Activated CD4-positive, CD25-positive, alpha-beta regulatory T cell (primary cell): ENCODE data around the gene PDE7B.
A peak's percentile ranks its signal among the peaks of the same experiment; 100 is the strongest.

Experiments
- DNase-seq, 4 experiments: peaks; one replicate each; lab custom pipeline; 2025; lab: John Stamatoyannopoulos, UW

PDE7B gene

GRCh38 chr6:135888818-135889217 is 37.3 kb downstream of the PDE7B start:
- DNase-seq = no peak

- no peak for DNase-seq
Measured at GRCh38 chr6:135890876-135891275, 39.4 kb downstream of the PDE7B start.

GRCh38 chr6:135891710-135892109 is 40.2 kb downstream of the PDE7B start:
- DNase-seq = no peak

- DNase-seq = no peak
Measured at GRCh38 chr6:135895231-135895911, 43.9 kb downstream of the PDE7B start.

GRCh38 chr6:135897087-135897486 is 45.6 kb downstream of the PDE7B start:
- no peak for DNase-seq

GRCh38 chr6:135901774-135902524 is 50.4 kb downstream of the PDE7B start:
- no peak for DNase-seq

- DNase-seq = no peak
Measured at GRCh38 chr6:135902756-135903331, 51.3 kb downstream of the PDE7B start.

- DNase-seq = no peak
Measured at GRCh38 chr6:135904666-135905065, 53.2 kb downstream of the PDE7B start.

- no peak for DNase-seq
Measured at GRCh38 chr6:135905604-135906300, 54.3 kb downstream of the PDE7B start.

- DNase-seq = no peak
Measured at GRCh38 chr6:135906542-135906941, 55.0 kb downstream of the PDE7B start.

- DNase-seq = no peak
Measured at GRCh38 chr6:135906972-135907465, 55.5 kb downstream of the PDE7B start.

GRCh38 chr6:135909737-135910387 is 58.4 kb downstream of the PDE7B start:
- peak in 3 of 4 experiments; percentile 5 to 41 (median 7) for DNase-seq

- DNase-seq = no peak
Measured at GRCh38 chr6:135910790-135911618, 59.5 kb downstream of the PDE7B start.

GRCh38 chr6:135913785-135914184 is 62.3 kb downstream of the PDE7B start:
- DNase-seq = no peak

- no peak for DNase-seq
Measured at GRCh38 chr6:135919026-135919425, 67.5 kb downstream of the PDE7B start.

- no peak for DNase-seq
Measured at GRCh38 chr6:135920689-135921088, 69.2 kb downstream of the PDE7B start.

- DNase-seq = no peak
Measured at GRCh38 chr6:135921188-135921587, 69.7 kb downstream of the PDE7B start.

GRCh38 chr6:135922174-135922573 is 70.7 kb downstream of the PDE7B start:
- DNase-seq = no peak

GRCh38 chr6:135922746-135923145 is 71.2 kb downstream of the PDE7B start:
- DNase-seq = no peak

- no peak for DNase-seq
Measured at GRCh38 chr6:135932651-135933050, 81.2 kb downstream of the PDE7B start.
